ENCODE measurements around the gene TRAF3.
"Not testable (repeated sequence)": the region's sequence is repeated elsewhere in the genome, so short reads cannot be mapped to it uniquely, and the experiment has no call there.

The TRAF3 gene

DNA sequence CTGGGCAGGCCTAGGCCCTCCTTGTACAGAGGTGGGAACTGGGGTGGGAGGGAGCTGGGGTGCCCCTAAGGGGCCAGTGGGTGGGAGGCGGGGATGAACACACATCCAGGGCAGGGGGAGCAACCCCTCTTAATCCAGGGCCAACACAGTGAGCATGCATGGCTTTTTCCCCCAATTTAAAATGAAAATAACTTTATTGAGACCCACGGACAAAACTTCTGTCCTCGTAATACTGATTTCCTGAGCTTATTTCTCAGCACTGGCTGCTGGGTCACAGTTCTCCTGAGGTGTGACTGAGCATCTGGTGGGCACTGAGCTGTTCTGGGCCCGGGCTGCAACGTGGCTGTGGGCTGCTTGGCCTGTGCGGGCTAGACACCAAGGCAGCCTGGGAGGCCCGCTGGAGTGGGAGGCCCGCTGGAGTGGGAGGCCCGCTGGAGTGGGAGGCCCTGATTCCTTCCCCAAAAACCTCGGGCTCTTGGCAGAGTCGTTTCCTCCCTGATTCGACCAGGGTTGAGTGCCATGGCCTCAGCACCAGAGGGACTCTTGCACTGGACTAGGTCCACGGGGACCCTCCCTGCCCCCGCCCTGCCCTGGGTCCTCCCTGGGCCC lies 24.9 kb upstream of the TRAF3 start:
- DNase-seq, result no peak

DNA sequence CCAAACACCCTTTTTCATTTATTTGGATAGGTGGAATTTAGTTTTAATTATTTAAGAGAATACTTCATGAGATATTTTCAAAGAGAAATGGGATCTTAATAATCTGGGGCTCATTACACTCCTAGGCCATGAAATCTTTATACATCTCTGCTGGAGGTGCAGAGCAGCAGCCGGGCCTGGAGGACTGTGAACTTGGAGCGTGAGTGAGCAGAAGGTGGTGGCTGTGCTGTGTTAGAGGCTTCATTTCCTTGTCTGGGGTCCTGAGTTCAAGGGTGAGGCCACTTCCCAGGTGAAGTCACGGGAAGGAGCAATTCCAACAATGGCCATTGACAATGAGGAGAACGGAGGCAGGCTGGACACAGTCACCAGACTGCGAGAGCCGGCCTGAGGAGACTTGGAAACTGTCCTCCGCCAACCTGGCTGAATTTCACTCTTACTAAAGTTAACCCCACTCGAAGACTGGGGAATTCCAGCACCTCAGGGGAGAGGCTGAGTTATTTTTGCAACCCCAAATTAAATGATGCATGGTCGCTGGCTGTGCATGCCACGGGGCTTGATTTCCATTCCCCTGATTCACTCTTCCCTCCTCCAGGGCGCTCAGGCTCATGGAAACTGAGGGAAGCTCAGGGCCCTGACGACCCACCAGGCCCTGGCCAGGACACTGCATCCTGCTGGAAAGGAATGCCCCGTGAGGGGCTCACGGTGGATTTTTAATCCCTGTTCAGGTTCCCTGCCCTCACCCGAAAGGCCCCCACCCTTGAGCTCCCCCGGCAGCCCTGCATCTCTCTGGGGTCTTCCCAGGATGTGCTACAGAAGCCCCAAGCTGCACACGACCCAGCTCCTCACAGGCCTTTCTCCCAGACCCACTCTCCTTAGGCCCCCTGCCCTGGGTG lies 22.6 kb upstream of the TRAF3 start:
- DNase-seq, result no peak

DNA sequence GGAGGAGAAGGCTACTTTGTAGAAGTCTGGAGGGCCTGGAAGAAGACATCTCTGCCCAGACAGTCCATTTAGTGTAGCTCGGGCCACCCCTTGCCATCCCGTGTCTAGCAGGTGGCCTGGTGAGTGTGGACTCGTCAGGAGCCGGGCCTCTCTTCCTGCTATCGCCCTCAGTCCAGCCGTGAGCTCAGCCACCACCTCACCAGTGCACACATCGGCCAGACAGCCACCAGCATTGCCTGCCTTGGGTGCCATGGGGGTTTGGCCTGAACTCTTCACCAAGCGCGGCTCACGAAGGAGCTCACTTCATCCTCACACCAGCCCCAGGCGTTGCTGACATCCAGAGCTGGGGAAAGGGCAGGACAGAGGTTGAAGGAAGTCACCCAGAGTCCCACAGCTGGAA lies 19.6 kb upstream of the TRAF3 start:
- no peak for DNase-seq

DNA sequence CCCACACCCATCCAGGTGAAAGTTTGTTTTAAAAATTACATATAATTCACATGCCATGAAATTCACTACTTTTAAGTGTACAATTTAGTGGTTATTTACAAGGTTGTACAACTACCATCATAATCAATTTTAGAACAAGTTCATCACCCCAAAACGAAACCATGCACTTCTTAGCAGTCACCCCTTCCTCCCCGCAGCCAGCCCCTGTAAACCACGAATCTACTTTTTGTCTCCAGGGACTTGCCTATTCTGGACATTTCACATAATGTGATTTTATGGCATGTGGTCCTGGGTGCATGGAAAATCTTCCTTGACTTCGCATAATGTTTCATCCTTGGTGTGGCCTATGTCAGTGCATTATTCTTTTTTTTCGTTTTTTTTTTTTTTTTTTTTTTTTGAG lies 19.2 kb upstream of the TRAF3 start:
- no peak for DNase-seq

DNA sequence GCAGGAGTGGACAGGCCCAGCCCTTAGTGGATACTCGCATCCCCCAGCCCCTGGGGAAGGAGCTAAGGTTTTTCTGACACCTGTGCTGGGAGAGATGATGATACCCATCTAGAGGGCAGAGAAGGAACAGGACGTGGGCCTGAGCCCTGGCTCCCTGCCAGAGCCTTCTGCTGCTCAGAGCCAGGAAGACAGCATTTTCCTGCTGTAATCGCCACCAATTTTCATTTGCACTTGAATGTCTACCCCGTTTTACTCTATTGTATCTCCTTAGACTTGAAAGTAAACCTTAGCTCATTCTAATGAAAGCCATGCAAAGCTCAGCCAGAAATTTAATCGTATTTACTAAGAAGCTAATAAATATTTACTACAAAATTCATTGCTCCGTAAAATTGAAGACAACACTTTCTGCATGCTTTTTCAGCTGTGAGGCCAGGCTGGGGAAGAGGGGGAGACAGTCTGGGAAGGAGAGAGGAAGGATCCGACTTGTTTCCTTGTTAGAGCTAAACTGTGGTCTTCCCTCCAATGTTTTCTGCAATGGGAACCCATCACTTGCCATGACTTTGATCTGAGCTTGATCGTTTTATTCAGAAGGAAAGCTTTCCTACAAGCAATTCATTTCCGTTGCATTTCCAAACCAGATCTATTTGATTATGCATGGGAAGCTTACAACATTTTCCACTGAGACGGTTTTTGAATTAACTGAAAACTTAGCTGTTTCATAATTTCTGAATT lies 17.6 kb upstream of the TRAF3 start:
- DNase-seq, result peak; percentile 41

DNA sequence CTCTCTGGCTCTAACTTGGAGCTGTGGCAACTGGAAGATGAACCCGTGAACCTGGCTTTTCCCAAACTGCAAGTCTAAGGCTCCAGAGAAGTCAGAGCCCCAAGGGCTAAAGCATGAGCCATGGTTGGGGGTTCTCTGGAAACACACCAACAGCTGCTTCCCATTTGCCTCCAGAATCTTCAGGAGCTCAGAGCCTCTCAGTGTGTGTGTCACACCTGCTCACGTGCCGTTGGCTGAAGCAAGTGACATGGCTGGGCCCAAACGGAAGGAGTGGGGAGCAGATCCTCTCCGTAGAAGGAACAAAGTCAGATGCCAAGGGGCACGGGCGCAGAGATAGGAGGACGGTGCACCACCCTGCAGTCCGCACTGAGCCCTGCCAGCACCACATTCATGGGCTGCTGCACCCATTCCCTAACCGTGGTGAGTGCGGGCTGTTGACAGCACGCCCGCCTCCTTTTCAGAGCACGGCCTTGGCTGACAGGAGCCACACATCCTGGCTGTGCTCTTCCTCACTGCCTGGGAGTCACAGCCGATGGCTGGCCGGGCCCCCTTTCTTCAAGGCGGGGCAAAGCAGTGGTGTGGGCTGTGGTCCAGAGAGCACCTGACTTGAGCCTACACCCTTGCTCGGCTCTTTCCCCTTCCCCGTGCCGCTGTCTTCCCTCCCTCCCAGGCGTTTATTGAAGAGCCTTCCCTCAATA lies 16.6 kb upstream of the TRAF3 start:
- DNase-seq, result peak; percentile 60

DNA sequence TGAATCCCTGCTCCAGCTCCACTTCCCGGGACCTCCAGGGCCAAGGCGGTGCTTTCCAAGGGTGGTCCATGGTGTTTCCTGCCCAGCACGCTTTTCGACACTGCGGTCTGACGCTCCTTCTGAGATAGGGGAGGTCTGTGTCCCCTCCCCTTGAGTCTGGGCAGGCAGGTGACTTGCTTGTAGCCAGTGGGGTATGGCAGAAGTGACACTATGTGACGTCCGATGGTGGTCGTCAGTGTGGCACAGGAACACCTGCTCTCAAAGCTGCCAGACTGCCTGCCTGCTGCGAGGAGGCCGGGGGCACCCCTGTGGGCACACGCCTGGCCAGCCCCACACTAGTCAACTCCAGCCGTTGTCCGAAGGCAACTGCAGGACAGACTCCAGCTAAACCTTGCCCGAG lies 16.0 kb upstream of the TRAF3 start:
- no peak for DNase-seq

DNA sequence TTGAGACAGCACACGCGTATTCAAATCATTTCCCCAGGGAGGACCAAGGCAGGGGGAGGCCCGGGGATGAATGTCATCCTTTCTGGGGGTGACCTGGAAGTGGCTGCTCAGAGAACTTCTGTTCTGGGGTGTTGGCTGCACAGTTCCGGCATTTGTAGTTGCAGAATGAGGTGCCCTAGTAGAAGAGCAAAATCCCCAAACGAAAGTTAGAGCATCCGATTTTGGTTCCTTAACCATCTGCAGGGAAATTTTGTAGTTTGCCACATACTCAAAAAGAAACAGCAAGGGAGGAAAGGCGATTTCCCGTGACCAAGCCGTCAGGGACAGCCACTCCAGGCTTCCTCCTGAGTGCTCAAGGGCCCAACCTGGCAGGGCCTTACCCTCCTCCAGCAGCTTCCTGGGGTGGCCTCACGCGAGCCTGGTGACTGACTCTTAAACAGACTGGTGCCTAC lies 13.0 kb upstream of the TRAF3 start:
- DNase-seq, result no peak

DNA sequence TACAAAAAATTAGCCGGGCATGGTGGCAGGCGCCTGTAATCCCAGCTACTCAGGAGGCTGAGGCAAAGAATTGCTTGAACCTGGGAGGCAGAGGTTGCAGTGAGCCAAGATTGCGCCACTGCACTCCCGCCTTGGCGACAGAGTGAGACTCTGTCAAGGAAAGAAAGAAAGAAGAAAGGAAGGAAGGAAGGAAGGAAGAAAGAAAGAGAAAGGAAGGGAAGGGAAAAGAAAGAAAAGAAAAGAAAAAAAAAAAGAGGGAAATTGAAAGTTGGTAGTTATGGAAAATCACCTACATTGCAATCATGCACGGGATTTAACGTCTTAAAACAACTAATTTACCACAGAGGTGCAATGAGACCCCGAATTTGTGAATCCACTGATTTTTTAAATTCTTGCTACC lies 11.5 kb upstream of the TRAF3 start:
- not testable (repeated sequence) for DNase-seq

DNA sequence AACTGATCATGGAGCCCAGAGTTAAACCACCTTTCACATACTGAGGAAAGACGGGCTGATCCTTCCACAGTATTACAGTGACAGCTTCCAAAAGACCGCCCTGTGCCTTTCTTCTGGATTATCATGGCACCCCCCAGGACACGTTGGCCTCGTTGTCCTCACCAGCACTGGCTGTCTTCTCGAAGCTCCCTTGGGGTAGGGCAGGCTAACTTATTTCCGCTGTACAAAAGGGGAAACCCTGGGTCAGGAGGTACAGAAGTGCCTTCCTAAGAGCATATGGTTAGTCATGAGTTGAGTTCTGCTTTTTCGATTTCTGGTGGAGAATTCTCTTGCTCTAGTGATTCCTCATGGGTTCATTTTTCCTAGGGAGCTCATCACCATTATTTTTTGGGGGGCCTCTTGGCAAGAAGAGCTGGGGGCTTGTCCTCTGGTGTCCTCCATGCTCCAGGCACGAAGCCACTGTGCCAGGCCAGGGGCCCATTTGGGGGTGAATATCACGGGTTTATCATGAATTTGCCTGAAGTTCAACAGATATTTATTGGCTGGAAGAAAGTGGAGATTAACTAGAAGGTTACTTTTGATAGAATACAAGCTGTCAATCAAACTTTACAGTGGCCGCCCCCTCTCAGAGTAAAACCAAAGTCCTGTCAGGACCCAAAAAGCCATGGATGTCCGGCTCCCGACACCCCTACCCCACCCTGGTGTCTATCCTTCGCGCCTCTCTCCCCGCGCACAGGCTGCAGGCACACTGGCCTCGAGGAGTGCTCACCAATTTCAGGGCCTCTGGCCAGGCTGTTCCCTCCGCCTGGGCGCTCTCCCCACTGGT lies 8.8 kb upstream of the TRAF3 start:
- DNase-seq, result no peak

DNA sequence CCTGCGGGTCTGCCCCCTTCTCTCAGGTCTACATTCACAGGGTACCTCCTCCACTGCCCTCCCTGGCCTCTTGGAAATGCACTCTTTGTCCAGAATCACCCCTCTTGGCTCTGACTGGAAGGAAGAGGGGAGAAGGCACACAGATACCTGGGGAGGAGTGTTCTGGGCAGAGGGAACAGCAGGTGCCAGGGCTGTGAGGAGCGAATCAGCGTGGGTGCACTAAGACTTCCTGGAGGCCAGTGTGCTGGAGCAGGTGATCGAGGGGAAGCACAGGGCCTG lies 8.3 kb upstream of the TRAF3 start:
- no peak for DNase-seq

DNA sequence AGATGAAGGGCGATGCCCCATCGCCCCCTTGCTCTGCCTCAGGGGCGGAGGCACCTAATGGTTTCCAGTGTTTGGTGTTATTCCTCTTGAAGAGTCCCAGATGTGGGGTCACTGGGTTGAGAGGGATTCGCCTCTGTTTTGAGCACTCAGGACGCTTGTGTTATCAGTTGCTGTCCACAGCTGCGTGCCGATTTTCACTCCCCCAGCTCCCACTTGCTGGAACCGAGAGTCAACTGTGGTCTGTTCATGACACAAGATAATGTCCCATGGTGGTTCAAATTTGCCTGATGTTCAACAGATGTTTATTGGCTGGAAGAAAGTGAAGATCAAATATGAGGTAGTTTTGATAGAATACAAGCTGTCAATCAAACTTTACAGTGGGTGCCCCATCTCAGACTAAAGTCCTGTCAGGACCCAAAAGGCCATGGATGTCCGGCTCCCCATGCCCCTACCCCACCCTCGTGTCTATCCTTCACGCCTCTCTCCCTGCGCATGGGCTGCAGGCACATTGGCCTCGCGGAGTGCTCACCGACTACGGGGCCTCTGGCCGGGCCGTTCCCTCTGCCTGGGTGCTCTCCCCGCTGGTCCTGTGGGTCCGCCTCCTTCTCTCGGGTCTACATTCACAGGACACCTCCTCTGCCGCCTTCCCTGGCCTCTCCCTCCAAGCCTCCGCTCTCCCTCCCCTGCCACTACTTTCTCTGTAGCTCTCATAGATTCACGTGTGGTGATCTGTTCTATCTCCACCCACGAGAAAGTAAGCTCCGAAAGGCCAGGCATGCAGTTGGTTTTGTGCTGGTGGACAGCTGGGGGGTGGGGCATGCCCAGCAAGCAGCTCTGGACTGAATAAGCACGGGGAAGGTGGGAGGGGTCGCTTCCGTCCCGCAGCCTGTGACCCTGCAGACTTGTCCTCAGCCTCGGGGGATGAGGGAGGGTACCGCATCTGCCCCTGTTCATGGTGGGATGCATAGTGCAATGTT lies 6.8 kb upstream of the TRAF3 start:
- no peak for DNase-seq

DNA sequence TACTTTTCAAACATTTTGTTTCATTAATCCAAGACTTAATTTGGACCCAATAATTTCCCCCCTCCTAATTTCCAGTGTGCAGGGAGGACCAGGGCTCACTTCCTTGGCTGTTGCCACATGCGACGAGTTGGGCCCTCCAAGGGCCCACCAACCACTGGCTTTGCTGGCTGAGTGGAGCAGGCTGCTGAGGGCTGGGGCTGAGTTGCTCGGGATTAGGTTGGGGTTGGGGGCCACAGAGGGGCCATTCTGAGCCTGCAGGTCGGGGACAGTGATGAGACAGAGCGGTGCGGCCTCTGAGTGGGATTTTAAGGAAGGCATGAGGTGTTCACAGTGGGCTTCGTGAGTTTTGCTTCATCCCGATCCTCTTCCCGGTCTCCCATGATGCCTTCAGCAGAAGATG lies 6.1 kb upstream of the TRAF3 start:
- DNase-seq, result no peak

DNA sequence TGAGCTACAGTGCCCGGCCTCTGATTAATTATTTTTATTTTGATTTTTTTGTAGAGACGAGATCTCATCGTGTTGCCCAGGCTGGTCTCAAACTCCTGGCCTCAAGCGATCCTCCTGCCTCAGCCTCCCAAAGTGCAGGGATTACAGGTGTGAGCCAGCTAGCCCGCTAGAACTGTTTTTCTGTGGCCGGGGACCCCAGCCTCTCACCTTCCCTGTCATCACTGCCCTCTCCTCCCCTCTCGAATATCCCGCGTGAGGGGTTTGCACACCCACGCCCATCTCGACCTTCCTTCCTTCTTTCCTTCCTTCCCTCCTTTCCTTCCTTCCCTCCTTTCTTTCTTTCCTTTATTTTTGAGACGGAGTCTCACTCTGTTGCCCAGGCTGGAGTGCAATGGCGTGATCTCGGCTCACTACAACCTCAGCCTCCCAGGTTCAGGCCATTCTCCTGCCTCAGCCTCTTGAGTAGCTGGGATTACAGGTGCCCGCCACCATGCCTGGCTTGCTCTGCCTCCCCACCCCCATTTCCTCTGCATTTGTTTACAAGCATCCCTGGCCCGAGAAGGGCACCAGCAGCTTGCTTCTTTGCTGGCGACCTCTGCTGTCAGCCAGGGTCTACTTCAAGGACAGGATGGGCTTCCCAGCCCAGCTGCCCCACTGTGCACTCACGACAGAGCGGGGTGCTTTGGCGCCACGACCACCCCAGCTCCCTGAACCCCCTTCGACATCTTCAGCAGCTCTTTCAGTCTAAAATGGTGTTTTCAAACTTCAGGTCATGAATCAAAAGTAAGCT lies 4.3 kb upstream of the TRAF3 start:
- no peak for DNase-seq

DNA sequence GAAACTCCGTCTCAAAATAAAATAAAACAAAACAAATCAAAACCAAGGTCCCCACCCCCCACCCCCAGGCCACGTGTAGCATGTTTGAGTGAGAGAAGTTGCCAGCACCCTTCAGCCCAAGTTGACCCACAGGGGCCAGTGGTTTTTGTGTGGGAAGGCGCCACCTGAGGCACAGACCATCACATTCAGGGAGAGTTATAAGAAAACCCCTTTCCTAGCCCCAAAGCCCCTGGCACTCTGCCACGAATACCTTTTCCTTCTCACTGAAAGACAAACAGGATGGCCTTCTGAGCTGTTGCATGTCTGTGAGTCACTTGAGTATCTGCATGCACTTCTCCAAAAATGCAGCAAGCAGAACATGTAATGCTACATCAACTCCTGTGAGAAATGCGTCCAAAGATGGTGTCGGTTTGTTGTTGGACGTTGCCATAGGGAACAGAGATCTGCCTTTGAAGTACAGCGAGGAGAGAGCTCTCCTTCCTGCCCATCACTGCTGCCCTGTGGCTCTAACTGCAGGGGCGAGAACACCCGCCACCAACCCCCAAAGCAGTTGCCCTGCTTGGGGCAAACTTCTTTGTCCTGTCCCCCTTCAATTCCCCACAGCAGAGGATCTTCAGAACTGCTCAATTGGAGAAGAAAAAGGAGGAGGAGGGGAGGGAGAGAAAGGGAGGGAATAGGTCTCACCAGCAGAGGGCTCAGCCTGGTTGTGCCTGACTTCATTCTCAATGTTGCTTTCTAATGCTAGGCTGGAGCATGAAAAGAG lies 2.7 kb upstream of the TRAF3 start:
- DNase-seq, result peak; percentile 90

DNA sequence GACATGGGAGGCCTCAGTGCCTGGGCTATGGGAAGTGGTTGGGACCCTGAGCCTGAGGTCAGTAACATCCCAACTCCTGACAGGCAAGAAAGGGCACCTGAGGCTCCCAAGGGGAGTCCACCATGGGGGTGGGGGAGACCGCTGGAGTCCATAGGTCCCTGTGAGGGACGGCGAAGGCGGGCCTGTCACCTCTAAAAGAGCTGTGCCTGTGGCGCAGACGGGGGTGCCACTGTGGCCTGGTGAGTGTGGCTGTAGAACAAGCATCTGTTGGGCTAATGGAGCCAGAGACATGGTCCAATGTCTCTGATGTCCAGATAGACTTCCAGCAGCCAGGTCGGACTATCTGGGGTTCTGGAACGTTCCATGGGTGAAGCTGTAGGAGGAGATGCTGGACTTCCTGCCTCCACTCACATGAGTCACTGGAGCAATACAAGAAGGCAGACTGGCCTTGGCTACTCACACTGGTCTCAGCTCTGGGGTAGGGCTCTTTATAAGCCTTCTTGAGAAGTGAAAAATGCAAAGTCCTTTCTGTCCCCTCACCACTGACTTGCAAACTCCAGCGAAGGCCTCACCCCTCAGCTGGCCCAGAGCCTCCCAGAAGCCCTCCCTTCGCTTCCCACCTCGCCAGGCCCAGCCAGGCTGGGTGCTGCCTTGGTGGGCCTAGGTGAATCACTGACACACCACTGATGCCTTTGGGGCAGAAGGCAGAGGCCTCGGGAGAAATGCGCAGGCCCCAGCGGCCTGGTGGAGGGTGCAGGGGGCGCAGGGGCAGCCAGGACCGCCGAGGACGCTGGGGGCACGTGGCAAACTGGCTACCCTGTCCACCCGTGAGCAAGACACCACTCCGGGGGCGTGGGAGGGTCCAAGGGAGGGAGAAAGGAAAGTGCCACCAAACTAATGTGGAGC lies 1.1 kb upstream of the TRAF3 start:
- peak; percentile 33 for DNase-seq

DNA sequence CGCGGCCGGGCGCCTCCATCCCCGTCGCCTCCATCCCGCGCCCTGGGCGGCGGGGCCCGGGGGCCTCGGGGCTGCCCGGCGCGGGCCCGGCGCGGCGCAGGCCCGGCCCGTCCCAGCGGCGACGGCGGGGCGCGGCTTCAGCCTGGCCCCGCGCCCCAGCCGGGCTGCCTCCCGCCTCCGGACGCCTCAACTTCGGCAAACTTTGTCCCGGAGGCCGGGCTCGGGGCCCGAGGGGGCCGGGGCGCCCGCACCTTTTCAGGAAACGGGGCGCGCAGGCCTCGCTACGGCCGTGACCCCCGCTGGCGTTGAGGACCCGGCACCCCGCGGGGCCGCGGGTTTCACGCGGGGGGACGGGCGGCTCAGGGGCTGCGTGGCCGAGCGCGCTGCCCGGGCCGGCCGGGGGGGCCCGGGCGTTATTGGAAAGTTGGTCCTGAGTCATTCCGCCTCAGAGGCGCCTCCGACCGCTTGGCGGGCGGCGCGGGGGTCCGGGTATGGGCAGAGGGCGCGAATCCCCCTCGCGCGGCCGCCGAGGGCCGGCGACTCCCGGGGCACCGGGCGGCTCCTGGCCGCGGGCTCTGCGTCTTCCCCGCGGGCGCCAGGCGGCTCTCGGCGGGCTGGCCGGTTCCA lies 575 bp downstream of the TRAF3 start:
- DNase-seq, result peak; percentile 41
